Ammon's horn (tissue), 1 donor: ENCODE results near the gene CAPN13.
"Not testable (repeated sequence)": the region's sequence is repeated elsewhere in the genome, so short reads cannot be mapped to it uniquely, and the experiment has no call there.

Source experiments
- DNase-seq: peaks from one replicate; pipeline ENCODE4 v3.0.0-alpha.2; 2016; ENCODE audit warnings: low spot score

The CAPN13 gene

DNA sequence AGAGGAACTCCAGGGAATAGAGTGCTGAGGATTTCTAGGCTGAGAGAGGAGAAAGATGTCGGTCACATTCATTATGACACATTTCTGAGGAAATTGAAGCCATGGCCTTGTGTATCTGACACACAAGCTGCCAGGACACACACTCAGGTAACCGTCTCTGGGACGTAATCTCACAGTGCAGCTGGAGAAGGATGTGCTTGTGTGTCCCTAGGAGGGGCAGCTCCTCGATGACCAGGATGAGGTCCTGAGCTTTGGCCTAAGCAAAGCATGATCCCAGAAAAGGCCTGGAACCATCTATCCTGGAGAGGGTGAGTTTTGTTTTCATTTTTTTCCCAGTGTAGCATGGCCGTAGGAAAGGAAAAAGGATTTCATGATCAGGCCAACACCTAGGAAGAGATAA is 102.2 kb downstream of the CAPN13 start:
- DNase-seq, result no peak

DNA sequence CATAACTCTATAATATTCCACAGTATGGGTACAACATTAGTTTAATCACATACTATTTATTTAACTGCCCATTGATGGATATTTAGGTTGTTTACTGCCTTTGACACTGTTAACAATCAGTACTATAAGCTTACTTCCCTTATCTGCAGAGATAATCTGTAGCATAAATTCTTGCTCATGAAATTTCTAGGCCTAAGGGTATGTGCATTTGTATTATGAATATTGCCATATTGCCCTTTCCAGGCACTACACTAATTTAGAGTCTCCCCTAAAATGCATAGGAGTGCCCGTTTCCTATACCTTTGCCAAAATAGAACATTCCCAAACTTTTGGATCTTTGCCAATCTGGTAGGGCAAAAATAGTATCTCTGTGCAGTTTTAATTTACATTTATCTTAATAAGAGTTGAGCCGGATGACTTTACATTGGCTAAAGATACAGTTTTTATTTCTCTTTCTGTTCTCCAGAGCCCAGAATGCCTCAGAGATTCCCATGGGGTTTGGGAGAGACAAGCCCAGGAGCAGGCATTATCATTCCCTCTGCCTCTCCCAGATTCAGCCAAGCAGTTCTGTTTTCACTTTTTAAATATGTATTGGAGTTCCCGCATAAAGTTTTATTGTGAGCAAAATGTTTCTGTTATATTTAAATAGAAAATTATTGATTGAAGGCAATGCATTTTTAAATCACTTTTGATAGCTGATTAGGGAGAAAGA is 102.8 kb downstream of the CAPN13 start:
- DNase-seq, result no peak

DNA sequence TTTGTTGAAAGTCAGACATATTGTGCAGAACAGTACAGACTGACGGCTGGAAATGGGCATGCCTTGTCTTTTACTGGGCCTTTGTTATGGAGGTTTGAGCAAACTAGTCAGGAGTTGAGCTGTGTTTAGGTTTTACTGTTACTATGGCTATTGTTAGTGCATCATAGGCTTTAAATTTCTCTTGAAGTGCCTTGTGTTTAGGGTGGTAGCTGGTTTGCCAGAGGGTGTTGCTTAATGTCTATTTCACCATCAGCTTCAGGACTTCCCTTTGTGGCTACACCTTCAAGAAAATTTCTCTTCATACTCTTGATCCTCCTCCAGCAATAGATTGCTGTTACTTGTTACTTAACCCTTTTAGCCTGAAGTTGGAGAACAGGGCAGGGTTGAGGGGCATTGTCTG is 104.6 kb downstream of the CAPN13 start:
- DNase-seq, result no peak

DNA sequence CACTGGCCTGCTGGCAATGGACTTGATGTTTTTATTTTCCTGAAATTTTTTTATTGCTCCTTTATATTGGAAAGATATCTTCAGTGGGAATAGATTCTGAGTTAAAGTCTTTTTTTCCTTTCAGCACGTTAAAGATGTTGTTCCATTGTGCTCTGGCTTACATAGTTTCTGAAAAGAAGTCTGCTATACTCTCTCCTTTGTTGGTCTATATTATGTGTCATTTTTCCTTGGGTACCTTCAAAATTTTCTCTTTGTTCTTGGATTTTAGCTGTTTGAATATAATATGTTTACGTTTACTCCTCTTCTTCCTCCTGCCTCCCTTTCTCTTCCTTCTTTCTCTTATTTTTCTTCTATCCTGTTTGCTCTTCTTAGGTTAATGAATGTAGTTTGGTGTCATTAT is 105.5 kb downstream of the CAPN13 start:
- DNase-seq, result no peak

DNA sequence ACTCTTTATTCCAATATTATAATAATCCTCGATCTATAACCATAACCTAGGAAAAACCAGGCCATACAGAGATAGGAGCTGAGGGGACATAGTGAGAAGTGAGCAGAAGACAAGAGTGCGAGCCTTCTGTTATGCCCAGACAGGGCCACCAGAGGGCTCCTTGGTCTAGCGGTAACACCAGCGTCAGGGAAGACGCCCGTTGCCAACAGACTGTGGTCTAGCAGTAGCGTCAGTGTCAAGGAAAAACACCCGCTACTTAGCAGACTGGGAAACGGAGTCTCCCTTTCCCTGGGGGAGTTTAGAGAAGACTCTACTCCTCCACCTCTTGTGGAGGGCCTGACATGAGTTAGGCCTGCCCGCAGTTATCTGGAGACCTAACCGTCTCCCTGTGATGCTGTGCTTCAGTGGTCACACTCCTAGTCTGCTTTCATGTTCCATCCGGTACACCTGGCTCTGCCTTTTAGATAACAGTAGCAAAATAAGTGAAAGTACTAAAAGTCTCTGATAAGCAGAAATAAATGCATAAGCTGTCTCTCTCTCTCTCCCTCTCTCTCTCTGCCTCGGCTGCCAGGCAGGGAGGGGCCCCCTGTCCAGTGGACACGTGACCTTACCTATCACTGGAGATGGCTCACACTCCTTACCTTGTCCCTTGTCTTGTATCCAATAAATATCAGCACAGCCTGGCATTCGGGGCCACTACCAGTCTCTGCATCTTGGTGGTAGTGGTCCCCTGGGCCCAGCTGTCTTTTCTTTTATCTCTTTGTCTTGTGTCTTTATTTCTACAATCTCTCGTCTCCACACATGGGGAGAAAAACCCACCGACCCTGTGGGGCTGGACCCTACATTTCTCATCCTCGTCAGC is 109.8 kb downstream of the CAPN13 start:
- DNase-seq, result not testable (repeated sequence)

DNA sequence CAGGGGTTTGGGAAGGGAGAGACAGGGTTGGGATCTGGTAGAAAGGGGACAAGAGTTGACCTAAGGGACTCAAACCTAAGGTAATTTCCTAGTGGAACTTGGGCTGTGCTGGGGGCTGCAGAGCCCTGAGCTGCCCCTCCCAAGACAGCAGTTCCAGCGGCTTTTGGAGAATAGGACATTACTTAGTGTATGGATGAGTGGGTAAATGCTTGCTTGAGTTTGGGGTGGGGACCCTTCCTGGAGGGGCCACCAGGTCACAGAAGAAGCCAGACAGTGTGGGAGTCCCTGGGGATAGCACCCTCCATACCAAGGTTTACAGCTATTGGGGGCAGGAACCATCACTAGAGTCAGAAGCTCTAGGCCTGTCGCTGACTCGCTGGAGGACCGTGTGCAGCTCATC is 111.5 kb downstream of the CAPN13 start:
- DNase-seq, result no peak

DNA sequence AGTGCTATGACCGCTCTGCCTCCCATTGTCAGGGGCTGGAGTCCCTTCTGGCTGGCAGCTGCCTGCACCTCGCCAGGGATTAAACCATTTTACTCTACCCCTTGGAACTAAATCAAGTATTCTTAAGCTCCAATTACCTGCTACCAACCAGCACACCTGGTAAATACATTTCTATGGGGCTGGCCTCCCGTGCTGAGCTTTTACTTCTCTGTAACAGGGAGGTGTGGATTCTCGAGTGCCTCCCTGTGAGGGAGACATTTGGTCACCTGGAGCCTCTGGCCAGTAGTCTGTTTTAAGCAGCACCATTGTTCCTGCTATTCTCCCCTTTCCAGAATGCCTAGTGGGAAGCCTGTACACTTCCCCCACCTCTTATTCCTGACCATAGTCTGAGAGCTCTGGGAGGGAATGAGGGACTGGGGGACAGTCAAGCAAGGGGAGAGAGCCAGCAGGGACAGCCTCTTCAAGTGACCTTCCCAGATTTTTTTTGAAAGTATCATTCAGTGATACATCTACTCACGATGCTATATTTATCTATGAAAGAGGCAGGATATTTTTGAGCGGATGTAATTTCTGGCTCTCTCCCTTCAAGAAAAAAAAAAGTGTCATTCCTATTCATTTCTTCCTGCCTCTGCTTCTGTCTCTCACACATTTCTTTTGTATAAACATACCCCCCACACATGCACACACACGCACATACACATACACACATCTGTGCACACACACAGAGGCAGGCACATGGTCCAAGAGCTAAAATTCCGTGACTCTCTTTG is 112.8 kb downstream of the CAPN13 start:
- no peak for DNase-seq

DNA sequence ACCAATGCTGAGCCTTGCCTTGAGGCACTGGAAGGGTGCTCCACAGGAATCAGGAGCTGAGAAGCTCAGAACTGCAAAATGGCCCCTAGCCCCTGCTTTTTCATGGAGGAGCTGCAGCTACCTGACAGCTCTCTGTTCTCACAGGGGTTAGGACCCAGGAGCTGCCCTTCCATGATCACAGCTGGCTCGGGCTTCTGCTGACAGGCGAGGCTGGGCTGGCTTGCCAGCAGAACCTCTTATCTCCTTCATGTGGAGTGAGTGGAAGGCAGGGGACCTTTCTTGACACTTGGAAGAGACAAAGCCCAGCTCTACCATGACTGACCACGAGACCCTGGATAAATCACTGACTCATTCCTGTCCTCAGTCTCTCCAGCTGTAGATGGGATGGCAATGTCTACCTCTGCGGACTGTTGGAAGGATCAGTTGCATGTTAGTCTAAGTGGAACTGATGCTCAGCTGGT is 113.4 kb downstream of the CAPN13 start:
- DNase-seq, result no peak

DNA sequence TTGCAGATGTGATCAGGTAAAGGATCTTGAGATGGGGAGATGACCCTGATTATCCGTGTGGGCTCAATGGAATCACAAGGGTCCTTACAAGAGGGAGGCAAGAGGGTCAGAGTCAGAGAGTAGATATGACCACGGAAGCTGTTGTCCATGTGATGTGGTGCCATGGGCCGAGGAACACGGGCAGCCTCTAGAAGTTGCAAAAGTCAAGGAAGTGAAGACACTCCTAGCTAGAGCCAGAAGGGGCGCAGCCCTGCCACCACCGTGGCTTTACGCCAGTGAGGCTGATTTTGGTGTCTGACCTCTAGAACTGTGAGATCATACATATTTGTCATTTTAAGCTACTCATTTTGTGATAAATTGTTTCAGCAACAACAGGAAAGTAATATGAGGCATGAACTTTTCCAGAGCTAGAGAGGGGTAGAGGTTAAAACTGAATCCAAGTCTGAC is 114.4 kb downstream of the CAPN13 start:
- DNase-seq, result no peak

DNA sequence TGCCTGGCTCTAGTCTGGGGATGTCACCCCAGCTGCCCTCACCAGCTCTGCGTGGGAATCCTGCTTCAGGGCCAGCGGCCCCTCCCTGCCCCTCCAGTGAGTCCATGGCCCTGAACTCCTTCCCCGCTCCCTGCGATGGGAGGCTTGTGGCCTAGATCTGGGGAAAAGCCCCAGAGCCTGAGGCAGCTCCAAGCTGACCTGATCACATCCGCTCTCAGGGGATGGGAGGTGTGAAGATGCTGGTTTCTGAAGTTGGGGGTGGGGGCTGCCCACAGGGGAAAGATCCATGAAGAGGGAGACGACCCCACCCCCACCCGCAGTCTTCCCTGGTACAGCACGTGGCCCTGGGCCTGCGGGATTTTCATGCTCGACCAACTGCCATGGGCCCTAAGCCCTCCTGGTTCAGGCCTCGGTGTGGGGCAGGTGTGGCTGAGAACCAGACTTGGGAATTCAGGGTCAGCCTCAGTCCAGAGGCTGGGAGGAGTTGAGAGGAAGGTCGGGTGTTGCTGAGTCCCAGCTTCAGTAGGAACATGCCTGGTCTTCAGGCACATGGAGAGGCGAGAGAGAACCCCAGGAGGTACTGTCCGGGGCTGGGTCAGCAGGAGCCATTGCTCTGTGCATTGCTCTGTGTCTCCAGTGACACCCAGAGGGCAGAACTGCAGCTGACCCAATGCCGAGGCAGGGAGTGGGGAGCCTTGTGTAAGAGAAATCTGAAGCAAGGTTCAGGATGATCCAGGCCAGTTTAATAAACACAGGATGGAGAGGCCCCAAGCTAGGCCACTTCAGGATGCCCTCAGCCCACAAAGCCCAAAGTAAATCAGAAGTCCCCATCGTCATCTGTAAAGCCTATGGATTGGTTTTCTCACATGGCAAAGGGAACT is 115.1 kb downstream of the CAPN13 start:
- DNase-seq, result no peak

DNA sequence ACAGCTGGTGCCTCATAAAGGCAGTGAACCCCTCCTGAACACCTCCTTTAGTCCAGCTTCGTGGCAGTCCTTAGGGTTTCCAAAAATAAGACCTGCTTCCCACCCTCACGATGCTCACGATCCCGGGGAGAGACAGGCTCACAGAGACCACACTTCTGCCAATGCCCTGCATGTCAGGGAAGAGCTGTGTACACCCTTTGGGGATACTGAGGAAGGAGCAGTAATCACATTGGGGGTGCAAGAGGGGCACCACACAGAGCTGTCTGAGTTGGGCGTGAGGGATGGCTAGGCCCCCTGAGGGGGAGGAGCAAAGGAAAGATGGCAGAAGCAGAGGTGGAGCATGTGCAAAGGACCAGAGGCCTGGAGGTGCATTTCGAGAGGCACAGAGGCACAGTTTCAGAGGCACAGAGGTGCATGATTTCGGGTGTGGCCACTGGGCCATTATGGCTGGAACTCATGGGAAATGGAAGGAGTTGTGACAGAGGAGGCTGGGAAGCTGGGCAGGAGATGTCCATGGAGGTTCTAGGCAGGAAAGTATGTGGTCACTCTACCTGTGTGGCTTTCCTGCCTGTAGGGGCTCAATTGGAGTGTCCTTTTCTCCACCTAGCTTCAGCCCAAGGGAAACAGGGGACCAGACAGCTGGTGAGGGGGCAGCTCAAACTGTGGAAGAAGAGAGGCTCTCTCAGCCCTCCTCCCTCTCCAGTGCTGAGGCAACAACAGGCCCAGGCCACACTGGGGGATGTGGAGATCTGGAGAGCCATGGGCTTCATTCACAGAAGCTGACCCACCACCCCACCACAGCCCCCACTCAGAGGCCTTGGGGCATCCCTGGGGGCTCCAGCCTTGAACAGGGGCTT is 115.9 kb downstream of the CAPN13 start:
- no peak for DNase-seq

DNA sequence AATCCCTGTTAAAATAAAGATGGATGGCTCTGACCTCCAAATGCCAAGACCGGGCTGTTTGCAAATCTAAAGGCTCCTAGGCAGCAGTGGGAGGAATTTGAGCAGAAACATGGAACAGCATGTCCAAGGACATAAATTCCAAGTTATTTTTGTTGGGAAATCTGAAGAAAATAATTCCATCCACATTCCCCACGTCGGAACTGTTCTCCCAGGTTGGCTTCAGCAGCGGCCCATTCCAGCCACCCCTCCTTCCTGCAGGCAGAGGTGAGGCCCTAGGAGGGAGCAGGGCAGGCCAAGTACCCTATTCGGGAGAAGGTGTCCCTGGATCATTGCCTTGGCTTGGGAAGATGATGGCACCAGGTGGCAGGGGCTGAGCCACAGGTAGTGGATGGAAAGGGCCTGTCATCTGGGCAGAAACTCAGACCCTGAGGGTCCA is 117.1 kb downstream of the CAPN13 start:
- DNase-seq, result no peak

DNA sequence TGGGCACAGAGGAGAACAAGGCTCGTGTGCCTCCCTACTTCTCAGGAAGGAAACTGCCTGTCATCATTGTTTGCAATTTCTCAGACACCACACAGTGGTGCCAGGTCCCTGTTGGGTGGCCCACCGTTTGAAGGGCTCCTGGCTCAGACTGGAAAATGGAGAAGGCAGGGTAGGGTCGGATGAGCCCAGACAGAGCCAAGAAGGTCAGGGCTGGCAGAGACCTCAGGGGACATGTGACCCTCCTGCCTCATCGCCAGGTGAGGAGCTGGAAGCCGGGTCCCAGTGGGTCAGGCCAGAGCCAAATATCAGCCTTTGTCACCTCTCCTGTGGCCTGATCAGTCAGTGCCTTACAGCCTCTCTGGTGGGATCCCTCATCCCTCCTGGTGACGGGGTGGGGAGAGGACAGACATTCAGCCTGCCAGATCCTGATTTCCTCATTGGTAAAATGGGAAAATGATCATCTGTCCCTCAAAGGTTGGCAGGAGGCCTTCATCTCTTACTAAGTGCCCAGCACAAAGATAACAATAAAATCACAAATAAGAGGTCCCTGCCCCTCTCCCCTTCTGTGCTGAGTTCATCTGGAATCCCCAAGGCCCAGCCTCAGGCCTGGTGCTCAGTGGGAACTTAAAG is 117.6 kb downstream of the CAPN13 start:
- DNase-seq, result no peak

DNA sequence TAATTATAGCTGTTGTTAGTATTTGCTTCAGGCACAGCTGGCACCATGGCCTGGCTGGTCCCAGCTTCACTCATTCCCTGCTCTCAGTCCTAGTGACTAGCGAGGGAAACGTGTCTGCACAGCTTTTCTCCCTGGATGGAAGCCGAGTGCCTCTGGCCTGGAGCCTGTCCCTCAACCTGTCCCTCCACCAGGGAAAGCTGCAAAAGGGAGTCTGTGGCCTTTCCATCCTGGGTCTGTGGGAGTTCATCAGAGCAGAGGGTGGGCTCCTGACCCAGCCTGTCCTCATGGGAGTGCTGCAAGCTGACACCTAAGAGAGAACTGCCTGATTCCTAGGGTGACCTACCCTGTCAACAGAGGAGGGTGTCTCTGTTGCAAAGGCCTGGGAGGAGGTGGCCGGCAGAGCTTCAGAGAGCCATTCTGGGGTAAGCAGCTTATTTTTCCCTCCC is 118.3 kb downstream of the CAPN13 start:
- no peak for DNase-seq

DNA sequence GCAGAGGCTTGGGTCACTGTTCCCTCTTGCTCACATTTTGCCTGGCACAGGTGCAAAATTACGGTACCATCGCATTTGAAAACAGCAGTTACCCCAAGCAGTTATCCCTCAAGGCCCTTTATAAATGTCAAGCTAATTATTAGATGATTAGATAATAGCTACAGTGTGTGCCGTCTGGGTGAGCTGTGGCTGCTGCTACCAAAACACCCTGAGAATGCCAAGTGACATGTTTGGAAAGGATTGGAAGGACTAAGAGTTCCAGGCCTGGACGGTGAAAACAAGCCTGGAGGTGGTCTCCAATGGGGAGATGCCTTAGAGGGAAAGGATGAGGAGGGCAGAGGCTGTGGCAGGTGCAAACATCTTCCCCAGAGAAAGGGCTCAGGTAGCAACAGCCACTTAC is 120.6 kb downstream of the CAPN13 start:
- DNase-seq, result no peak

DNA sequence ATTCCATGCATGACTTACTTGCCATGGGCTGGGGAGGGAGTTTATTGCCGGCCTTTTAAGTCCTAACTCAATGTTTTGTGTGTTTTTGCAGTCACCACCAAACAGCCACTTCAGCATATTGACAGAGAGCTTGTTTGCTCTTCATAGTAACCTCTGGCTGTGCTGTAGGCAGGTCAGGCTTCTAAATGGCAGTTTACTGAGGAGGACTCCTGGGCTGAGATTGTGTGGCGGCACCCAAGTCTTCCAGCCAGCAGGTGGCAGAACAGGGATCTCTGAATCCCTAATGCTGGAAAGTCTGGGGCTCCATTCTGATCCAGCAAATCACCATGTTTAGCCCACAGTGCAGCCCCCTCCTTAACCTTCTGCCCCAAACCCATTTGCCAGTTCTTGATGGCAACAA is 121.2 kb downstream of the CAPN13 start:
- no peak for DNase-seq

DNA sequence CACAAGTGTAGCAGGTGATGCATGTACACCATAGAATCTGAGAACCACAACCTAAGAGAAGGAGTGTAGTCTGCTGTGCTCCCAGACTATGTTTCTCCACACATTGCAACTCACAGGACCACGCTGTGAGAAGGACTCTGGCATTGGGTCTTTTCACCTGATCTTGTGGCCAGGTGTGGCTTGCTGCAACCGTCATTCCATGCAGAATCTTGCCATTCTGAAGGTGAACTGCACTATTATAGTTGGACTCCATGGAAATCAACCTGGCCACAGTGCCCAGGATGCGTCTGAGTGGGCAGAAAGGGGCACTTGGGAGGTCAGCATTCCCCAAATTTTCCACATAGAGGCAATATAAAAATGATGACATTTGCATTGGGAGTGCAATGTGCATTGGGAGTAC is 122.2 kb downstream of the CAPN13 start:
- no peak for DNase-seq

DNA sequence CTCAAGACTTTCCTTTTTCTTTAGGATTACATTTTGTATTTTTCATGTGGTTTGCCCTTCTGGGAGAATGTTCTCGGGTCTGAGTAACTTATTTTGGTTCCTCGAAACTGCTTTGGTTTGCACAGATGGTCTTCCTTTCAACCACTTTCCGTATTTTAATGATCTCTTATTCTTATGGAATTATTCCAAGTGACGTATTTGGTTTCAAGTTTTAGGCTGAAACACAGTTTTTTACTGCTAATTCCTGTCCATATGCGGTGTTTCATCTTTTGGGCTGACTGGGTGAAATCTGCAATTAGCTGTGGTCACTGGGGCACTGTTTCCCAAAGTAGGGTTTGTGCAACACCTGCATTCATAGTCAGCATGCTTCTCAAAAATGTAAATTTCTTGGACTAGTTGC is 122.7 kb downstream of the CAPN13 start:
- DNase-seq, result no peak

DNA sequence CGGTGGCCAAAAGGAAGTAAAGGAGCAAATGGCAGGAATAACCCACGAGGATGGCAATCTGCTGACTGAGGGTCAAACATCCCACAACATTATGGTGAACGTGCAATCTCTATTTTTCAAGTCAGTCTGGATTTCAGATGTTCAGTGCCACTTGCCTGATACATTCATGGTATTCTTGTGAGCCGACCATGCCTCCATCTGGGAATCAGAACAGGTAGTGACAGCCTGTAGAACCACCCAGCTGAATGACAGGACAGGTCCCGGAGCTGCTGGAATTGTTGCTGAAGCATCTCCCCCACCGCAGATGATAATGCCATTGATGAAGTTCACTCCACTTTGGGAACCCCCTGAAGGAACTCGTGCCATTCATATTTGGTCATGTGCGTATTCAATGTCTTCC is 123.2 kb downstream of the CAPN13 start:
- DNase-seq, result no peak
